SIG-M5 treated with dmso at 0.1 percent for 504 hours (cell line): ENCODE measurements around the gene DHRS3.
"Not testable (repeated sequence)": the region's sequence is repeated elsewhere in the genome, so short reads cannot be mapped to it uniquely, and the experiment has no call there.

Source experiments
- DNase-seq: peaks from one replicate; lab custom pipeline; 2025; ENCODE audit not compliant: unreplicated experiment; lab: John Stamatoyannopoulos, UW

DHRS3 gene

DNA sequence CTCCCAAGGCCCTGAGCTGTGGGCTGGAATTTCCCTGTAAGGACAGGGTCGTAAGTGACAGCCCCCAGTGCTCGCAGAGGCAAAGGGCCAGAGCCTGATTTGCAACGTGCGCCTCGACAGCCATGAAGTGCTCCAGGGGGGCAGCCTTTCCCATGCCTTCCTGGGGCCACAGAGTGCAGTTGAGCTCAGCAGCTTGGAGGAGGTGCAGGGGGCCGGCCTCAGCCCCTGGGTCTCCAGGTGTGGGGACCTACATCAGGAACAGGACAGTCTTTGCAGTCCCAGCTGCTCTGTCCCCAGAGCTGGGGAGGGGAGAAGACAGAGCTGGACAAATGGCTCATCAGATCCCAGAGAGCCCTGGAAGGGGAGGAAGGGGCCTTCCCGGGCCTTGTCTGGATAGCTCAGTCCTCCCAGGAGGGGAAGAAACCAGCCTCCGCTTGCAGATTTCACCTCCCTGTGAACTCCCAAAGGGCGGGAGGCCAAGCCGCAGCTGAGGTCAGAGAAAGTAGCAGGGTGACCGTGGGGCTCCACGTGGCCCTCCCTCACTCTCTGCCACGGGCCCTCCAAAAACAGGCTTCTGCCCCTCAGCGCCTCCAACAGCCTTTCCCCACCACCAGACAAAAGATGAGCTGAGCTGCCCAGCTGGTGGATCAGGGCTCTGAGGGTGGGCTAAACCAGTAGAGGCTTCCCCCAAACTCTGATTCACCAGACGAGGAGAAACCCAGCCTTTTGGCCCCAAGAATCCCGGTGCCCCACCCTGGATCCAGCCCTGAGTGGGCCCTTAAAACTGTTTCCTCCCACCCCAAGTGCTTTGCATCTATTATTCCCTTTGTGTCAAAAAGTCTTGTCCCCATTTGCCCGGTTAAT is 76.5 kb downstream of the DHRS3 start:
- no peak for DNase-seq

- DNase-seq = no peak
These were observed 77.3 kb downstream of the DHRS3 start for GRCh38 chr1:12540580-12541273.

GRCh38 chr1:12539705-12540579 is 78.1 kb downstream of the DHRS3 start:
- no peak for DNase-seq

DNA sequence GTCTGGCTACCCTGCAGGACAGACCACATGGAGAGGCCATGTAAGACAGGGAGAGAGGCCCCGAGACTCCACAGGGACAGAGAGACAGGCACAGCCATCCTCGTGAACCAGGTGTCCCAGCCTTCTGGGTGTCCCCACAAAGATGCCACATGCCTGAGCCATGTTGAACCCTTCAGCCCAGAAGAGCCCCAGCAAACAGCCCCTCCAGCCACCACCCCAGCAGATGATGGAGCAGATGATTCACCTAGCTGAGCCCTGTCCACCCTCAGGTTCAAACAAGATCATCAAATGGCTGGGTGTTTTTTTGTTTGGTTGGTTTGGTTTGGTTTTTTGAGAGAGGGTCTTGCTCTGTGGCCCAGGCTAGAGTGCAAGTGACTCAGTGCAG is 78.7 kb downstream of the DHRS3 start:
- no peak for DNase-seq

DNA sequence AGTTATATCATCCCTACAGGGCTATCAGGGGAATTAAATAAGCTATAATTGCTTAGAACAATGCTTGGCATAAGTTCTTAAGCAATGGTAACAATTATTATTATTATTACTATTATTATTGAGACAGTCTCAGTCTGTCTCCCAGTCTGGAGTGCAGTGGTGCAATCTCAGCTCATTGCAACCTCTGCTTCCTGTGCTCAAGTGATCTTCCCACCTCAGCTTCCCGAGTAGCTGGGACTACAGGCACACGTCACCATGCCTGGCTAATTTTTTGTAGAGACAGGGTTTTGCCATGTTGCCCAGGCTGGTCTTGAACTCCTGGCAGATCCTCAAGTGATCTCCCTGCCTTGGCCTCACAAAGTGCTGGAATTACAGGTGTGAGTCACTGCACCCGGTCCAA is 79.5 kb downstream of the DHRS3 start:
- not testable (repeated sequence) for DNase-seq

DNA sequence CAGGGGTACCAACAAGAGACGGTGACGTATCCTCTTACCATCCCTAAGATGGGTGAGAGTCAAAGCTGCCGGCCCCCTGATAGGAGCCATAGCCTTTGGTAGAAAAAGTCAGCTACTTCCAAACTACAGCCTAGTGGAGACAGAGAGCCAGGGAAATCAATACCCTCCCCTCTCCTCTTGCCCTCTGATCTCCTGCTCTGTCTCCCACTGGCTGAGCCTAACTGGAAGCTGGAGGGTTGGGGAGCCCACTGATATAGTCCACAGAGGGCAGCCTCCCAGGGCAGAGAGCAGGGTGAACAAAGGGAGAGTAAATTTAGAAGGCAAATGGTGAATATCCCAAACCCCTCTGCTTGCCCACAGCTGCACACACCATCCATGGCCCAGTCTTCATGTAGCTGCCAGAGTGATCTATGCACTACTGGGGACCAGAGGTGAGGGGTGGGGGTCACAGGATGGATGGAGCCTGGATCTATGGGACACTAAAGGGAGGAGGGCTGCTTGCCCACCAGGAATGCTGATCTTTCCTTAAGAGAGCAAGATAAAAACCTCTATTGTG is 80.0 kb downstream of the DHRS3 start:
- no peak for DNase-seq

DNA sequence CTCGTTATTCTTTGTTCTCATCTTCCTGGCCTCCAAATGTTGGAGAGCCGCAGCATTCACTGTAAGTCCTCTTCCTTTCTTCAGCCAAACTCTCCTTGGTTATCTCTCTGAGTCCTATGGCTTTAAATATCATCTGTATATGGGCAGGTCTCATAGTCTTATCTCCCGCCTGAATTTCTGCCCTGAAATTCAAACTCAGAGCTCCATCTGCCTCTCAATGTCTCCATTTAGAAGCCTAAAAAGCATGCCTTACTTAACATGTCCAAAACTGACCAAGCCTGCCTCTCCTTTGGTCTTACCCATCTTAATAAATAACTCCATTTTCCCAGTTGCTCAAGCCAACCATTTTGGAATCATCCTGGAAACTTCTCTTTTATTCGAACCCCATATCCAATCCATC is 80.7 kb downstream of the DHRS3 start:
- DNase-seq = no peak

- no peak for DNase-seq
These were observed 81.9 kb downstream of the DHRS3 start for GRCh38 chr1:12536023-12536639.

GRCh38 chr1:12532405-12533315 is 85.3 kb downstream of the DHRS3 start:
- DNase-seq = no peak

DNA sequence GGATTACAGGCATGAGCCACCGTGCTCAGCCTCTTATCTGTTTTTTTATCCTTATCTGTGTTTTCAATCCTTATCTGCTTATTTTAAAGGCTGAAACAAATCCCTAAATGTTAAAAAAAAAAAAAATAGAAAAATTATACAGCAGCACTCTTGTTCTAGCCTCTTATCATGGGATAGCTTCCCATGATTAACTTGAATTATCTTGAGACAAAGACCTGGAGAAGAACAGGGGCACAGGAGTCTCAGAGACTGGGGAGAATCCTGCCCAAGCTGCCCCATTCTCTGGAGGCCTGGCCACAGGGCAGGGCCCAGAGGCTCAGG is 86.9 kb downstream of the DHRS3 start:
- no peak for DNase-seq

DNA sequence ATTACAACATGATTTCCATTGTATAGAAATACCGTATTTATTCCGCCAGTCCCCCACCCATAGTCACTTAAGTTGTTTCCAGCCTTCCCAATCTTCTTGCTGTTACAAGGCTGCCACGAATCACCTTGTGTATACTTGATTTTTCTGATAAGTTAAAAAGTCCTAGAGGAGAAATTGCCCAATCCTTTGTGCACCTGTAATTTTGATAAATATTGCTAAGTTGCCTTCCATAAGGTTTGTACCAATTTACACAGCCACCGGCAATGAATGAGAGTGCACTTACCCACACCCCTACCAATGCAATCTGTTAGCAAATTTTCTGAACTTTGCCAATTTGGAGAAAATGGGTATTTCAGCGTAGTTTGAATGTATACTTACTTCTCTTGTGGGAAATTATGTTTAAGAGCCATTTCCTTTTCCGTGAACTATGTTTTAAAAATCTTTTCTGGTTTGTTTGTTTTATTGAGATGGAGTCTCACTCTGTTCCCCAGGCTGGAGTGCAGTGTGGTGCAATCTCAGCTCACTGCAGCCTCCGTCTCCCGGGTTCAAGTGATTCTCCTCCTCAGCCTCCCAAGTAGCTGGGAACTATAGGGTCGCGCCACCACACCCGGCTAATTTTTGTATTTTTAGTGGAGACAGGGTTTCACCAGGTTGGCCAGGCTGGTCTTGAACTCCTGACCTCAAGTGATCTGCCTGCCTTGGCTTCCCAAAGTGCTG is 87.4 kb downstream of the DHRS3 start:
- DNase-seq = no peak

DNA sequence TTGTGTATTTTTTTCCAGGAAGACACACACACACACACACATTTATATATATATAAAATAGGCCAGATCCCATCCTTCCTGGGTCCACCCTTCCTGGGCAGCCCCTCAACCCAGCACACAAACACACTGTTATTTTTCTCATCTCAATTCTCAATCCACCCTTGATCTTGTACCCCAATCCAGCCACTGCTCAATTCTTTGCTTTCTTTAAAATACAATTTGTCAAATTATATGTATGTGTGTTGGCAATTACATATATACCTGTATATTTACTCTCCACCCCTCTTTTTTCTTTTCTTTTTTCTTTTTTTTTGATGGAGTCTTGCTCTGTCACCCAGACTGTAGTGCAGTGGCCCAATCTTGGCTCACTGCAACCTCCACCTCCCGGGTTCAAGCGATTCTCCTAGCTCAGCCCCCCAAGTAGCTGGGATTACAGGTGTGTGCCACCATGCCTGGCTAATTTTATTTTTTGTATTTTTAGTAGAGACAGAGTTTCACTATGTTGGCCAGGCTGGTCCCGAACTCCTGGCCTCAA is 88.3 kb downstream of the DHRS3 start:
- DNase-seq = no peak

DNA sequence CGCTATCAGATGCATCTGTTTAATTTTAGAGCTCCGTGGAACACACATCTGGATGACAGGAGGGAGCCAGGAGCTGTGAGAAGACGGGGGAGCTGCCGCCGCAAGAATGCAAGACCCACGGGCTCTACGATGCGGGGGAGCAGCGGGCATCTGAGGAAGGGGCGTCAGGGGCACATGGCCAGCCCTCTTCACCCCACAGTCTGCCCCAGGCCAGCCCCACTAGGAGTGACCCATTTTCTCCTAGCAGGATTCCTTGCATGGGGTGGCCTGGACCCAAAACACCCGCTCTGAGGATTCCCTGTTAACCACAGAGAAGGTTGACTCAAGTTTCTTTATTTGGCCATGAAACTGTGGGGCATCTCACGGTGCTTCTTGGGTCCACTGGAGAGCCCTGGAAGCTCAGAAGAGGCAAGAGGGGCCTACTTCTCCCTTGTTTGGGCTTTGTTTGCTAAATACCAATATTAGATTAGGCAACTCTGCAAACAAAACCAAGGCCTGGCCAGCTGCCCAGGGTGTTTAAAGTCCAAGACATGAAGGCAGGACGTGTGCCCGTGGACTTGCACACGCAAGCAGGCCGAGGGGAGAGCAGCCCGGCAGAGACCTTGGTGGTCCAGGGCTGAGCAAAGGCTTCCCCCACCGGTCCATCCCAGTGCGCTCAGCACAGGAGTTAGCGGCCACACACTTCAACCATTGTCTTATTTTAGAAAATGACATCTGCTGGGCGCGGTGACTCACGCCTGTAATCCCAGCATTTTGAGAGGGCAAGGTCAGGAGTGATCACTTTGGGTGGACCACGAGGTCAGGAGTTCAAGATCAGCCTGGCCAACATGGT is 89.8 kb downstream of the DHRS3 start:
- no peak for DNase-seq

- DNase-seq = no peak
These were observed 90.4 kb downstream of the DHRS3 start for GRCh38 chr1:12527564-12527963.

GRCh38 chr1:12525311-12526181 is 92.5 kb downstream of the DHRS3 start:
- no peak for DNase-seq

DNA sequence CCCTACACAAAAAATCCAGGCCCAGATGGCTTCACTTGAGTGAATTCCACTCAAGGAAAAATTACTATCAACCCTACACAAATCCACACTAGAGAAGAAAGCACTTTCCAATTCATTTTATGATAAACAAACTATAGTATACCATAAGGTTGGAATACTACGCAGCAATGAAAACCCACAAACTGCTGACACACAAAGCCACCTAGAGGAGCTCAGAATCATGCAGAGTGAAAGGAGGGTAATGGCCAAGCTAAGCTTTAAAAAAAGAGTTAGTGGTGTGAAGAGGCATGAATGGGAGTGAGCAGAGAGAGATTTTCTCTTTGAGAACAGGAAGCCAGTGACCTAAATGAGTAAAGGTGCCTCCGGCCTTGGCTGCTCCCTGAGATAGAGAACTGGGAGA is 93.7 kb downstream of the DHRS3 start:
- DNase-seq = no peak

DNA sequence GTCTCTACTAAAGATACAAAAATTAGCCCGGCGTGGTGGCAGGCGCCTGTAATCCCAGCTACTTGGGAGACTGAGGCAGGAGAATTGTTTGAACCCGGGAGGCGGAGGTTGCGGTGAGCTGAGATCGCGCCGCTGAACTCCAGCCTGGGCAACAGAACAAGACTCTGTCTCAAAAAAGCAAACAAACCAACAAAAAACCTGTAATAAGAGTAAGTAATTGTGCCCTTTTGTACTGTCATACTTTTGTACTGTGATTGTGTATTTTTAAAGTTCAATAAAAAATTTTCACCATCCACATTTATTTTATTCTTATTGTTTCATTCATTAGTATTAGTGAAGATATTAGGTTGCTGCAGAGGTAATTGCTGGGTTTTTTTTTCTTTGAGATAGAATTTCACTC is 95.2 kb downstream of the DHRS3 start:
- not testable (repeated sequence) for DNase-seq
